DND-41 (cell line): ENCODE results near the gene C17orf107.

Experiments used
- ATAC-seq: fragments of 200-7000 bp; cut with Tn5 transposase; 3 replicates; pipeline ENCODE4 v1.9.1; 2021; ENCODE audit warnings: low read depth; ENCODE audit not compliant: insufficient read depth
- DNase-seq: peaks from one replicate; pipeline ENCODE4 v3.0.0-alpha.2; 2020
- H2AFZ ChIP-seq: 2 replicates; pipeline ENCODE4 v1.6.0; 2012; ENCODE audit warnings: low read depth, low read length
- H3K27ac ChIP-seq: 2 replicates; pipeline ENCODE4 v1.5.1; 2012; ENCODE audit warnings: low read length, inconsistent platforms
- H3K27me3 ChIP-seq: fragments of 200-600 bp; sonication (generic); 2 replicates; pipeline ENCODE4 v1.6.0; 2012; ENCODE audit warnings: low read length, mild to moderate bottlenecking, inconsistent platforms; ENCODE audit not compliant: insufficient read depth, poor library complexity
- H3K36me3 ChIP-seq: 2 replicates; pipeline ENCODE4 v1.5.1; 2012; ENCODE audit warnings: low read length, inconsistent platforms; ENCODE audit not compliant: insufficient read depth
- H3K4me1 ChIP-seq: 2 replicates; pipeline ENCODE4 v1.5.1; 2012; ENCODE audit warnings: mild to moderate bottlenecking, low read length; ENCODE audit not compliant: insufficient read depth
- H3K4me2 ChIP-seq: 2 replicates; pipeline ENCODE4 v1.6.0; 2012; ENCODE audit warnings: mild to moderate bottlenecking, moderate library complexity, low read length, inconsistent platforms; ENCODE audit not compliant: insufficient read depth
- H3K4me3 ChIP-seq, 2 experiments: fragments of 200-600 bp in 1 of 2; shearing (Covaris generic) in 1 of 2; 2 replicates each; pipeline ENCODE4 v1.5.1; 2012 to 2016; ENCODE audit warnings: inconsistent platforms in 2 of 2, low read length in 2 of 2, mild to moderate bottlenecking in 2 of 2, low read depth in 1 of 2, moderate library complexity in 1 of 2
- H3K79me2 ChIP-seq: 2 replicates; pipeline ENCODE4 v1.6.0; 2012; ENCODE audit warnings: low read length, inconsistent platforms; ENCODE audit not compliant: insufficient read depth
- H3K9ac ChIP-seq: 2 replicates; pipeline ENCODE4 v1.6.0; 2012; ENCODE audit warnings: low read depth, mild to moderate bottlenecking, inconsistent platforms, low read length, moderate library complexity
- H3K9me3 ChIP-seq: 2 replicates; pipeline ENCODE4 v1.5.1; 2012; ENCODE audit warnings: low read length, moderate library complexity, mild to moderate bottlenecking, inconsistent platforms; ENCODE audit not compliant: insufficient read depth, severe bottlenecking
- H4K20me1 ChIP-seq: 2 replicates; pipeline ENCODE4 v1.6.0; 2012; ENCODE audit warnings: low read length; ENCODE audit not compliant: insufficient read depth
- CTCF ChIP-seq: IDR thresholded peaks from 2 replicates; pipeline ENCODE4 v1.5.1; 2012; ENCODE audit warnings: borderline replicate concordance, low read length, moderate library complexity, mild to moderate bottlenecking; ENCODE audit not compliant: poor library complexity, severe bottlenecking; ENCODE audit errors: extremely low read depth
- EZH2 ChIP-seq: IDR thresholded peaks from 3 replicates; pipeline ENCODE4 v1.6.1; 2012; ENCODE audit warnings: borderline replicate concordance, low read depth, mild to moderate bottlenecking, moderate library complexity, low read length, inconsistent platforms; ENCODE audit not compliant: severe bottlenecking

Gene C17orf107

GRCh38 chr17:4950075-4950745, 50.9 kb downstream of the C17orf107 start:
- DNase-seq = peak; percentile 40
- no peak for TF ChIP-seq EZH2
- no peak for TF ChIP-seq CTCF
- Histone ChIP-seq H2AFZ (peak overlapping the region; percentile 90), H3K9ac (peak overlapping the region; percentile 98), H3K9me3 (no peaks in the 10 kb centered on the region), H3K27ac (peak overlapping the region; percentile 99), H3K4me1 (peaks cover 42% of the 10 kb centered on the region), H4K20me1 (peaks cover 24% of the 10 kb centered on the region), H3K27me3 (no peaks in the 10 kb centered on the region), H3K4me2 (peak overlapping the region; percentile 93), H3K36me3 (peaks cover 29% of the 10 kb centered on the region), H3K79me2 (peaks cover 42% of the 10 kb centered on the region), H3K4me3 (peak overlapping the region; percentile 30 to 91; a peak in 3 of 4 replicates)
- peak; percentile 11 for ATAC-seq

GRCh38 chr17:4950746-4951204, 51.4 kb downstream of the C17orf107 start, which contains the start of gene ENO3:
TSS of gene ENO3 (plus strand) at chr17:4951119. CDS start at chr17:4951830, 711 bp downstream.
- peaks cover 24% of the 10 kb centered on the region for H3K36me3 ChIP-seq
- ATAC-seq (no peak), DNase-seq (no peak)
- H3K27ac ChIP-seq = peak within 1 kb of the TSS; percentile 99
- peaks cover 36% of the 10 kb centered on the region for H3K79me2 ChIP-seq
- H3K27me3 ChIP-seq = no peaks in the 10 kb centered on the region
- peaks cover 36% of the 10 kb centered on the region for H3K4me1 ChIP-seq
- H4K20me1 ChIP-seq = peaks cover 18% of the 10 kb centered on the region
- peak within 1 kb of the TSS; percentile 30 to 91; a peak in 3 of 4 replicates for H3K4me3 ChIP-seq
- H3K9me3 ChIP-seq = no peaks in the 10 kb centered on the region
- H3K9ac ChIP-seq = peak within 1 kb of the TSS; percentile 98
- TF ChIP-seq CTCF (no peak), EZH2 (no peak)
- H3K4me2 ChIP-seq = peak within 1 kb of the TSS; percentile 93
- peak within 1 kb of the TSS; percentile 90 for H2AFZ ChIP-seq

GRCh38 chr17:4951486-4951885, 52.1 kb downstream of the C17orf107 start:
- no peaks in the 10 kb centered on the region for H3K27me3 ChIP-seq
- TF ChIP-seq CTCF (no peak), EZH2 (no peak)
- H3K9me3 ChIP-seq = no peaks in the 10 kb centered on the region
- H3K36me3 ChIP-seq = peaks cover 17% of the 10 kb centered on the region
- H3K4me3 ChIP-seq = no peak overlapping the region
- DNase-seq = no peak
- H2AFZ ChIP-seq = no peak overlapping the region
- H3K27ac ChIP-seq = no peak overlapping the region
- peak overlapping the region; percentile 93; the same call in 1 of the 2 replicates for H3K4me2 ChIP-seq
- peaks cover 29% of the 10 kb centered on the region for H3K4me1 ChIP-seq
- peak overlapping the region; percentile 98; the same call in 1 of the 2 replicates for H3K9ac ChIP-seq
- peaks cover 29% of the 10 kb centered on the region for H3K79me2 ChIP-seq
- peaks cover 11% of the 10 kb centered on the region for H4K20me1 ChIP-seq
- ATAC-seq = no peak
